Tibial nerve (tissue), 3 donors: ENCODE measurements around the gene TRMT11.

Experiments used
- CTCF ChIP-seq, 5 experiments: fragments of 200-600 bp in 3 of 5; fragments of 450-650 bp in 2 of 5; sonication (generic) in 3 of 5; IDR thresholded peaks; one replicate each; pipeline ENCODE4 v1.5.1; 2016 to 2019; ENCODE audit warnings: antibody characterized with exemption in 5 of 5, mild to moderate bottlenecking in 3 of 5, moderate library complexity in 2 of 5
- POLR2A ChIP-seq, 2 donors: fragments of 450-650 bp; IDR thresholded peaks; one replicate each; pipeline ENCODE4 v1.6.1; 2017; ENCODE audit warnings: antibody characterized with exemption in 2 of 2, mild to moderate bottlenecking in 2 of 2, moderate library complexity in 2 of 2

- TF ChIP-seq CTCF (IDR thresholded peaks at IDR 0.05): no peak
- TF ChIP-seq POLR2A (IDR thresholded peaks at IDR 0.05): no peak
Measured at GRCh38 chr6:125957391-125957693, 29.0 kb upstream of the TRMT11 start.
